RCC 7860 (cell line): ENCODE data around the gene RNASE3.
"Not testable (repeated sequence)": the region's sequence is repeated elsewhere in the genome, so short reads cannot be mapped to it uniquely, and the experiment has no call there.

ENCODE experiments used
- DNase-seq: peaks from one replicate; pipeline ENCODE4 v3.0.0-alpha.2; 2015; ENCODE audit warnings: low spot score
- FAIRE-seq: peaks from 2 replicates; lab custom pipeline; 2012; peaks lifted over from hg19 to GRCh38; lab: Jason Lieb, UNC

The RNASE3 gene

GRCh38 chr14:20910822-20911221 lies 19.6 kb downstream of the RNASE3 start:
- FAIRE-seq, DNase-seq: not testable (repeated sequence)

- not testable (repeated sequence) for FAIRE-seq, DNase-seq
Observed at GRCh38 chr14:20919038-20919756, 28.0 kb downstream of the RNASE3 start.

GRCh38 chr14:20923766-20924297 lies 32.6 kb downstream of the RNASE3 start:
- not testable (repeated sequence) for FAIRE-seq, DNase-seq

- DNase-seq (no peak), FAIRE-seq (no peak)
Observed at GRCh38 chr14:20934148-20934762, 43.1 kb downstream of the RNASE3 start.

GRCh38 chr14:20935303-20935984 lies 44.3 kb downstream of the RNASE3 start:
- FAIRE-seq = no peak
- DNase-seq = no peak
